HUDEP-2 (cell line): Measurements from ENCODE around the gene TMCC1.
A peak's percentile ranks its signal among the peaks of the same experiment; 100 is the strongest.
"Not testable (repeated sequence)": the region's sequence is repeated elsewhere in the genome, so short reads cannot be mapped to it uniquely, and the experiment has no call there.

ENCODE experiments used
- DNase-seq, 76 experiments: peaks; one replicate each; lab custom pipeline; 2025; ENCODE audit not compliant: unreplicated experiment in 76 of 76; lab: John Stamatoyannopoulos, UW

The TMCC1 gene

GRCh38 chr3:129735638-129736037, 157.9 kb downstream of the TMCC1 start:
- DNase-seq = peak in 1 of 76 experiments; percentile 1

GRCh38 chr3:129734449-129734848, 159.1 kb downstream of the TMCC1 start:
- no peak for DNase-seq

- DNase-seq = no peak
These were observed 161.2 kb downstream of the TMCC1 start for GRCh38 chr3:129732200-129732876.

GRCh38 chr3:129727707-129728106, 165.8 kb downstream of the TMCC1 start:
- DNase-seq = no peak

- DNase-seq = no peak
These were observed 169.8 kb downstream of the TMCC1 start for GRCh38 chr3:129723558-129724324.

- DNase-seq = no peak
These were observed 171.0 kb downstream of the TMCC1 start for GRCh38 chr3:129722527-129722926.

- no peak for DNase-seq
These were observed 175.3 kb downstream of the TMCC1 start for GRCh38 chr3:129718201-129718600.

- DNase-seq = no peak
These were observed 177.7 kb downstream of the TMCC1 start for GRCh38 chr3:129715854-129716253.

GRCh38 chr3:129708328-129708861, 185.1 kb downstream of the TMCC1 start:
- DNase-seq = no peak

- DNase-seq = no peak
These were observed 188.2 kb downstream of the TMCC1 start for GRCh38 chr3:129705274-129705673.

GRCh38 chr3:129703913-129704312, 189.6 kb downstream of the TMCC1 start:
- DNase-seq = no peak

- no peak for DNase-seq
These were observed 190.4 kb downstream of the TMCC1 start for GRCh38 chr3:129702934-129703712.

- no peak for DNase-seq
These were observed 192.3 kb downstream of the TMCC1 start for GRCh38 chr3:129701161-129701560.

GRCh38 chr3:129699612-129700011, 193.9 kb downstream of the TMCC1 start:
- DNase-seq = no peak

- DNase-seq = peak in 35 of 76 experiments; percentile 0 to 57 (median 17)
These were observed 194.3 kb downstream of the TMCC1 start for GRCh38 chr3:129699199-129699598.

GRCh38 chr3:129697229-129697969, 196.1 kb downstream of the TMCC1 start:
- DNase-seq = no peak

- DNase-seq = not testable (repeated sequence)
These were observed 197.1 kb downstream of the TMCC1 start for GRCh38 chr3:129696430-129696829.

GRCh38 chr3:129695230-129695629, 198.3 kb downstream of the TMCC1 start:
- DNase-seq = no peak

- no peak for DNase-seq
These were observed 199.3 kb downstream of the TMCC1 start for GRCh38 chr3:129694228-129694627.

GRCh38 chr3:129692743-129693142, 200.8 kb downstream of the TMCC1 start:
- DNase-seq = no peak
